HG02623 (cell line): ENCODE results near the gene ULBP1.
"Not testable (repeated sequence)": the region's sequence is repeated elsewhere in the genome, so short reads cannot be mapped to it uniquely, and the experiment has no call there.

Experiments used
- ATAC-seq: cut with Tn5 transposase; IDR thresholded peaks from one replicate; pipeline ENCODE4 v1.9.1; 2021; ENCODE audit warnings: moderate library complexity; ENCODE audit not compliant: unreplicated experiment

Gene ULBP1

DNA sequence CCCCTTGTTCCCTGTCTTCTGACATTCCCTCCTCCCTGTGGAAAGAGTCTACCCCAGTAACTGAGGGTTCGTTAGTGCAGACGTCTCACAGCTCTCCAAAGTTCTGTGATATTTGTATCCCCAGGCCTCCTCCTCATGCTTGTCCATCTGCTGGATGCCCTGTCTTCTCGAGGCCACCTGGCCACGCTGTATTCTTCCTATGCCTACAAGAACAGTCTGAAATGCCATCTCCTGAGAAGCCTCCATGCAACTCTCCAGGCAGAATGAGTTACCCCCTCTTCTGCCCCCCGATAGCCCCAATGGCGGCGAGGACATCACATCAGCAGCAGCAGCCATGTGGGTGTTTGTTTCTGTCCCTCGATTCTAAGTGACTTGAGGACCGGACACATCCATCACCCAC is 12.6 kb upstream of the ULBP1 start:
- no peak for ATAC-seq

DNA sequence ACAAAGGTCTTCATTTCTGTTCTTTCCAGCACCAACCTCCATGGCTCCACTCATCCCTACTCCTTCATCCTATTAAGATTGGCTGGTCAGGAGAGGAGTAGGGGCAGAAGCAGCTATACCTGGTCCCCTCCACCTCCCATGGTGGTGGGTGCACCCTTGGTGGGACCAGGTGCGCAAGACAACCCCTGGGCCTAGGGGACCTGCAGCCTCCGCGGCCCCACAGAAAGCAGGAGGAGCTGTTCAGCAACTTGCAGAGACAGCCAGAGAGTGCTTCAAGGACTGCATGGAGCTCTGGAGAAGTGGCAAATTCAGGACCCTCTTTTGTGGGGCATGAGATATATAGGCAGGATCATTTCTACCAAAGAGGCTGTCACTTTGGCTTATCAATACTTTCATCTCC is 12.1 kb upstream of the ULBP1 start:
- no peak for ATAC-seq

DNA sequence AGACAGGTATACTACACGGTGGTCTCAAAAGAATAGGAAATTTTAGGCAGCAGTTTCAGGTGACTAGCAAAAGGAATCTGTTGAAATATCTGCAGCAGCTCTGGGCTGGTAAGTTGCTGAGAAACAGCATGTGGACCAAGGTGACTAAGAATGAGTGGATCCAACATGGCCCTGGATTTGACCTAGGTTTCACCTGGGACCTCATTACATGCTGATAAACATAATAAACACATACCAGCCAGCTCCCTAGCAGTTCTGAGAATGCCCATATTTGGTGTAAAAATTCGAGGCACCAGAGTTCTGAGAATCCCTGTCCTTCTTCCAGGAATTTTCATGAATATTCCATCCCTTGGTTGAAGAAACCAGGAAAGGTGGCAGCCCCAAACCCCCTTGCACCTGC is 10.4 kb upstream of the ULBP1 start:
- not testable (repeated sequence) for ATAC-seq

DNA sequence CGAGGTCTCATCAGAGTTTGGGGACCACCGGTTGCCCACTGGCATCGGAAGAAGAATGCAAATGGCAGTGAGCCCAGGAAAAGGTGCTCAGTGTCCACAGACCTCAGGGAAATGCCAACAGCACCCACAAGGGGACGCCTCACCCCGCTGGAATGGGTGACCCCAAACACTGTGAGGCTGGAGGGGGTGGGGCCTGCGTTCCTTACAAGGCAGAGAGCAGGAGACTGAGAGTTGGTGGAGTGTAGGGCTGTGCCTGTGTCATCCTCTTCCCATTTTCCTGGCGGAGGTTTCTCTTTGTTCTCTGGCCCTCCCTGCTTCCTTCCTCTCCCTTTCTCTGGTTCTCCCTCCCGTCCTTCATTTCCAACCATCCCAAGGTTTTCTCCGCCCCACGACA is 9.8 kb upstream of the ULBP1 start:
- not testable (repeated sequence) for ATAC-seq

DNA sequence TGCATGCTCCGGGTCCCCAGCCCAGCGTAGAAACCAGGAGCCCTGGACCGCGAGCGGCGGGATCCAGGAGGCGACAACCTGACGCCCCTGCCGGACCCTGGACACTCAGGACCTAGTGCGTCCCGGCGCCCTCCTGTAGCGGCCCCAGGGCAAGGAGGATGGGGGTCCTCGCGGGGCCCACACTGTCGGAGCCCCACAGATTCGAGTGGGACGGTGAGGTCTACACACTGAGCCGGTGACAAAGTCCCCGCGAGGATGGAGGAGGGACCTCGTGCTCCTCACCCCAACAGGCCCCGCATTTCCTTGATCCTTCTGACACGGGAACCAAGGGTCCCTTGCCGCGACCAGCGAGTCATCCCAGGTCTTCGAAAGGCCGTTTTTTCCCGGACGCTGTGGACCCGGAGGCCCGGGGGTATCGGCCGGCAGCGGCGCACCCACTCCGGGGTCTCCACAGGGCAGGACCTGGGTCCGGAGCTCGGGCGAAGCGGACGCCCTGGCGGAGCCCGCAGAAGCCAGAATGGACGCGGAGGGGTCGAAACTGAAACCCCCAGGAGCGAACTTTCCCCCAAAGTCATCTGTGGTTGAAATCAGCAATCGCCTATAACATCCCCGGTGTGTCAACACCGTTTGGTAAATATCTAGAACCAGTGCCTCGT is 9.3 kb upstream of the ULBP1 start:
- not testable (repeated sequence) for ATAC-seq

DNA sequence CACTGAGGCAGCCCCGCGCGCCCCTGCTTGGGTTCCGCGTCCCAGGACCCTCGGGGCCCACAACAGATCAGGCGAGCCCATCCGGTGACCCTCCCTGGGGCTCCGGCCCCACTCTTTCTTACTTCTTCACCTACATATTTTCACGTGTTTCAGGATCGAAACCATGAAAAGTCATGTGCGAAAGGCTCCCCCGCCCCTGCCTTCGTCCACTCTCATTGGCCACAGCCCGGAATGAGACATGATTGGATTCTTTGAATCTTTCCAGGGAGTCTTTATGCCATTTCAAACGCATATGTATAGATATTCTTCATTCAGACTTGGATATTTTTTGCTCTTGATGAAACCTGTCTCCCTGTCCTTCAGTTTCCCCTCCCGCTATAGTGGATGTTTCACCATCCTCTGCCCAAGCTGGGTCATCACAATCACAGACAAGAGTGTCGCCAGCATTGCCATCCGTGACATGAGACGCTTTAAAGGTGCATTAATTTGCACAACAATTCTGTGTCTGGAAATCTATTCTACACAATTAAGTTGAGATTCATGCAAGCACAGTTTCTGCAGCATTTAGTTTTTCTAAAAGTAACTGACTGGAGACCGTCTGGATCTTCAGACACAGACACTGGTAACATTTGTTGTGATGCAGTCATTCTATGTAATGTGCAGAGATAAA is 8.6 kb upstream of the ULBP1 start:
- ATAC-seq: not testable (repeated sequence)

DNA sequence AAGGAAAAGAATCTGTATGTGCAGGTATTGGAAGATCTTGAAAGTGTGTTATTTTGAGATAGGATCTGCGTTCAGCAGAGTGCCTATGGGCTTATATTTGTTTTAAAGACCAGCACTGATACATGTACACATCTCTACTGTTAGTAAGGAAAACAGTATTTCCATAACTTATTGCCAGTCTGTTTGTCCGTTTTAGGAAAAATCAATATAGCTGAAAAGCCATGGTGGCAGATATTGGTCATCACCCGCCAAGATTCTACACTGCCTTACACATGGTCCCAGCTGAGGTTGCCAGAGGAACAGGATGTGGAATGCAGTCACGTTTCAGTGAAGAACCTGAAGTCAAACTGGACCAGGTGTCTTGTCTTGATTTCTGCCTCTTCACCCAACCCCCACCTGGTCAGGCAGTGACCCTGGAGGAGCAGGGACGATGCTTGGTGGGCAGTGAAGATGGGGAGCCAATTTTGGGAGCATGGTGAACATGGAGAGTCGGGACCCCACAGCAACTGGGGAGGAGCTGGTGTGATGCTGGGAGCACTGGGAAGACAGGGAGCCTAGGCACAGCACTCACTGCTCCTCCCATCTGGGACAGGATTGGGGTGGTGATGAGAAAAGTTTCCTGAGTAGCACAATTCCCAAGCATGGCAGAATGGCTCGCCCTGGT is 8.0 kb upstream of the ULBP1 start:
- not testable (repeated sequence) for ATAC-seq

DNA sequence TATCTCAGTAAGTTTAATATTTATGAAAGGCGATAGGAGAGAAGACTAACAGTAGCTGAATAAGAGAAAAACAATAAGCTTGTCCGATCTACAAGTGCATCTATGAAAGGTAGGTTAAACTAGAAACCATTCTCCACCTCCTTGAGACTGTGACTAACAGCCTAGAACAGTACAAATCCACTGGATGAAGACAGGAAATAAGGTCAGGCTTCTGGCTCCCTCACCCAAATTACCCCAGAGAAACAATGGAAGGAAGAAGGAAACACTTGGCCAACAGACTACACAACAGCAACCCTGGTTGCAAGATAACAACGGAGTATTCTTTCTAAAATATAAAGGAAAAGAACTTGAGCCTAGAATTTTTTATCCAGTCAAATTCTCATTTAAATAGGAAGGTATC is 5.6 kb upstream of the ULBP1 start:
- ATAC-seq: not testable (repeated sequence)

DNA sequence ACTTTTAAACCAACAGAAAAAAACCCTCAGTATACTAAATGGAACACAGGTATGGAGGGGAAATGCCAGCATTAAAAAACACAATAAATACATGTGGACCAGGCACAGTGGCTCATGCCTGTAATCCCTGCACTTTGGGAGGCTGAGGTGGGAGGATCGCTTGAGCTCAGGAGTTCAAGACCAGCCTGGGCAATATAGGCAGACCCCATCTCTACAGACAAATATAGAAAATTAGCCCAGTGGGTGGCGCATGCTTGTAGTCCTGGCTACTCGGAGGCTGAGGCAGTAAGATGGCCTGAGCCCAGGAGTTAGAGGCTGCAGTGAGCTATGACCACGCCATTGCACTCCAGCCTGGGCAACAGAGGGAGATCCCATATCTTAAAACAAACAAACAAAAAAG is 3.9 kb upstream of the ULBP1 start:
- ATAC-seq: not testable (repeated sequence)

DNA sequence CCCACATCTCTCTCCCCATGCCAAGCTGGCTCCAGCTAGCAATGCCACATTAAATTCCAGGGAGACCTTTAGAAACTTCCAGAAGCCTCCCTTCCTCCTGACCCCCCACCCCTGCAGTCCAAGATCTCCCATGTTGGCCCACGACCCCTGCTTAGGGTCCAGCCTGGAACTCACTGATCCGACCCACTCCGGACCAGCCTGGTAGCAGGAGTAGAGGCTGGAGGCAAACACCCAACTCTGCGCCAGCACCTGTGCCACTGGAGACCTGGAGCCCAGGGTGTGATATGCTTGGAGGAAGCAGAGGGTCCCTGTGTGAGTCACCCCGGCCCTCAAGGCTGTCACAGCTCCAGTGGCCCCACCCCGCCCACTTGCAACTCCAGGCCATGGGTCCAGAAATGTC is 3.3 kb upstream of the ULBP1 start:
- ATAC-seq: no peak

DNA sequence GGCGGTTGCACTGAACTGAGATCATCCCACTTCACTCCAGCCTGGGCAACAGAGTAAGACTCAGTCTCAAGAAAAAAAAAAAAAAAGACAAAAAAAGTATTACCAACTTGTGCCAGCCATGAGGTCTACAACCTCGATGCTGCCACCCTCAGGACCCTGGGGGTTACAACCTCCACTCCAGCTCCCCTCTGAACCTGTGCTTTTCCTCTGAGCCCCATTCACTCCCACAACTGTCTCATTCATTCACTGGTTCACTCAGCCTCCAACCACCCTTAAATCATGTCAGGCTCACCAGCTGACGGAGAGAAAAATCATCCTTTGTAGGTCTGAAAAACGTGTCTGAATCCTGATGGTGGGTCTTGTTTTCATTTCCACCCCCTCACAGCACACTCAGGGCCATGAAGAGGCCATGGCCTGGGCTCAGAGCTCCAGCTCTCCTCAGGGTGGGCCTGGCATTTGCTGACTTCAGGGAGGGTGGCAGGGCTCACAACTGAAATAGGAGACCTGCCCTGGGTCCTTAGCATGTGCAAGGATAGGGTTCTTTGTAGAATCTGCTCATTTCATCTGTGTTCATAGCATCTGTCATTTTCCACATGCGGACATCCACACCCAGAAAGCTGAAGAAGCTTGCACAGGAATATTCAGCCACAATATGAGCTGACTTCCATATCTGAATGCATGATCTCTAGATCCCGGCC is 1.9 kb upstream of the ULBP1 start:
- no peak for ATAC-seq

DNA sequence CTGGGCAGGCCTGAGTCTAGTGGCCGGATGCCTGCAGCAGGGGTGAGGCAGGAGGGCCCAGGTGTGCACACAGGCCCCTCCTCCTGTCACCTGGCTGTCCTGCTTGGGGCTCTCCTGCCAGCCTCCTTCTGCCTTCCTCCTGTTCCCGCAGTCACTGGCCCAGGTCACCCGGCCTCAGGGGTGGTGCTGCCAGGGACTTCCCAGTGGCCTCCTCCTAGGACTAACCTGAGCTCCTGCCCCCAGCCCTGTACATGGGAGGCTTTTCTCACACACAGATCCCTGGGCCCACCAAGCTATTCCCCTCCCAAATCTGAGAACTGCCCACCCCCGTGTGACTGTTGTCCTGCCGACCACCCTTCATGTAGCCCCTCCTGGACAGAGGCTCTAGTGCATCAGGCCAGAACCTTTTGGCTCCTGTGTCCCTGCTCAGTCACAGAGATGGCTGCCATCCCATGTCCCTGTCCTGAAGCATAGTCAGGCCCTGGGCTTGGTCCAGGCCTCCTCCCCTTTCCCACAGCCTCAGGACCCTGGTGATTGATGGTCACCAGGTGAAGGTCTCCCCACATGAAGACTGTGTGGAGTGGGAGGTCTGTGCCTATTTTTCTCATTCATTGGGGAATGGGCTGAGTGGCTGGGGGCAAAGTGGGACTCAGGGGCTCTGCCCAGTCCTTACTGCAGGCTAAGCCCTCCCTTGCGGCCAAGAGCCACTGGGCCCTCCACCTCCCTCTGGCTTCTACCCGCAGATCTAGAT is 1.1 kb upstream of the ULBP1 start:
- ATAC-seq: no peak

DNA sequence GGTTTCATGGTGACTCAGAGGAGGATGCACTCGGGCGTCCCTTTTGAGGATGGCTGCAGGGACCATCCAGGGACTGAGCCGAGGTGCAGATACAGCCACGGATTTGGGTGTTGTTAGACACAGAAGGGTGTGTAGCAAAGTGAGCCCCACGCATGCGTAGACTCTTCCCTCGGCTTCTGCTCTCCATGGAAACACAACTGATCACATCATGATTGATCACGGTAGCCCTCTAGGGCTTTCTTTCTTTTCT is 606 bp upstream of the ULBP1 start:
- ATAC-seq: no peak

DNA sequence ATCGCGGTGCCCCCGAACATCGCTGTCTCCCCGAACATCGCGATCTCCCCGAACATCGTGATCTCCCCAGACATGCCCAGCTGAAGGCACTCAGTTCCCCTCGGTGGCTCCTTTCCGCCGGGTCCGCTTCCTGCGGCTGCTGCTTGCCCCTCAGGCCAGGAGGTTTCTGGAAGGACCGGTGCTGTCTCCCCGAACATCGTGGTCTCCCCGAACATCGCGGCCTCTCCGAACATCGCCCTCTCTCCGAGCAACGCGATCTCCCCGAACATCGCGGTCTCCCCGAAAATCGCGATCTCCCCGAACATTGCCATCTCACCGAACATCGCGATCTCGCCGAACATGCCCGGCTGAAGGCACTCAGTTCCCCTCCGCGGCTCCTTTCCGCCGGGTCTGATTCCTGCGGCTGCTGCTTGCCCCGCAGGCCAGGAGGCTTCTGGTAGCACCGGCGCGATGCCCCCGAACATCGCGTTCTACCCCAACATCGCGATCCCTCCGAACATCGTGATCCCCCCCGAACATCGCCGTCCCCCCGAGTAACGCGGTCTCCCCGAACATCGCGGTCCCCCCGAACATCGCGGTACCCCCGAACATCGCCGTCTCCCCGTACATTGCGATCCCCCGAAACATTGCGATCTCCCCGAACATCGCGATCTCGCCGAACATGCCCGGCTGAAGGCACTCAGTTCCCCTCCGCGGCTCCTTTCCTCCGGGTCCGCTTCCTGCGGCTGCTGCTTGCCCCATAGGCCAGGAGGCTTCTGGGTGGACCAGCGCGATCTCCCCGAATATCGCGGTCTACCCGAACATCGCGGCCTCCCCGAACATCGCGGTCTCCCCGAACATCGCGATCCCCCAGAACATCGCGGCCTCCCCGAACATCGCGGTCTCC is 808 bp downstream of the ULBP1 start:
- ATAC-seq: no peak

DNA sequence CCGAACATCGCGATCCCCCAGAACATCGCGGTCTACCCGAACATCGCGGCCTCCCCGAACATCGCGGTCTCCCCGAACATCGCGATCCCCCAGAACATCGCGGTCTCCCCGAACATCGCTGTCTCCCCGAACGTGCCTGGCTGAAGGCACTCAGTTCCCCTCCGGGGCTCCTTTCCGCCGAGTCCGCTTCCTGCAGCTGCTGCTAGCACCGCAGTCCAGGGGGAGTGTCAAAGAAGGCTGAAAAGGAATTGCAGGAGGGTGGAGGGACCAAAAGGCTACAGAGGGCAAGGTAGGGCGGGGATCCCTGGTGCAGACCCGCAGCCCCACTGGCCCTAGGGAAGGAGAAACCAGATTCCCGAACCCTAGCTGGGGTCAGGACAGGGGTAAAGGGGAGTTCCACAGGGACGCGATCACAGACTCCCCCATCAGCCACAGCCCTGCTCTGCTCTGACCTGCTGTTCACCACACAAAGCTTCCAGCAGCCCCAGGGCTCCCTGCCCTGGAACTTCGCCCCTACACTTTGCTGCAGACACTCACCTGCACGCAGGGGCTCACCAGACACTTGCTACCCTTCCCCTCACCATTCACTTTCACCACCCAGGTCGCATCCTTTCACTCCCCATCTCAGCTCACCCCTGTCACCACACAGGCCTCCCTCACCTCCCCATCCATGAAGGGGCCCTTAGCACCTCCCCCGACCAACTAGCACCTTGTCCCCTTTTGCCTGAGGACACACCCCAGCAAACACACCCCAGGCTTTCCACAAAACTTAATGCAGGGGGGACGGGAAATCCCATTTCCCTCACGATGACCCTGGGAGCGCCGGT is 1.7 kb downstream of the ULBP1 start:
- ATAC-seq: no peak

DNA sequence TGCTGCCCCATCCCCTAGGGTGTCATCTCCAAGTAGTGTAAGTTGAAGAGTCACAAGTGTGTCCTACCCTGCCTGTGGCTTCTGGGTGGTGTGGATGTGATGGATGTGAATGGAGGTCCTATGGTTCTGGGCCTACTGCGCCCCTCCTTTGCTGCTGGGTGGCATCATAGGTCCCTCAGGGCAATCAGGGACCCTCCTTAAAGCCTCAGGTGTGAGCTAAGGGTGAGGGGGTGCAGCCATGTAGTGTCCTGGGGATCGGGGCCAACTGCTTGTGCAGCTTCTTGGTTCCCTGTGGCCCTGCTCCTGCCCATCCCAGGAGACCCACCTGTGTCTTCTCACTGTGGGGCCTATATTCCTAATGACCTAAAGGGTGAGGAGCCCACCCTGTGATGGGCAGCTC is 2.6 kb downstream of the ULBP1 start:
- ATAC-seq: not testable (repeated sequence)

DNA sequence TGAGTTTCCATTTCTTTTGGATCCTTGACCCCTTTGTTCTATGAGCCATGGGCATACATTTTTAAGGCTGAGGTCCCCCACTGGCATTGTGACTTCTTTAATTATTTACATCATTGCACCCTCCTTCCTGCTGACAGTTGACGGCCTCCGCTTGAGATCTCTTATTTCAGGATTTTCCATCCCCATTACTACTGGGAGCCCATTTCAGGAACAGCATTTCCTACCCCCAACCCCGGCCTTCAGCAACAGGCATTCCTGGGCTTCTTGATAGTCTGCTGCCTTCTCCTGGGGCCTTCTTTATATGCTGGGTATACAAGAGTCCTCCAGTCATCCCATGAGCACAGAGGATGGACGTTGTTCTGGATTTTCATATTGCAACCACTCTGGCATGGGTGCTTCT is 3.8 kb downstream of the ULBP1 start:
- no peak for ATAC-seq

DNA sequence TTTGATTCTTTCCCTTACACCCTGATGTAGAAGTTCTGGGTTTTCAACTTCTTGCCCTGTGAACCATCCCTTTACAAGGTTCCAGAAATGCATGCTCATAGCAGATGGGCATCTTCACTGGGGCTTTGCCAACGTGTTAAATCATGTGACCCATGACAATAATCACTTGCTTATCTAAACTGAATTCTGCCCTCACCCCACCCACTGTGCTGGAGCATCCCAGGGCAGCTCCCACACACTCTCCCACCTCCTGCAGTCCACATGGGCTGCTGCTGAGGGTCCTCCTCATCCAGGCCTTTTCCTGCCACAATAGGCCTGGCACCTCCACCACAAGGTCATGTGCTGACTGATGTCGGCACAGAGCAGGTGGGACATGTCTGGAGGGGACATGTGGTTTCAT is 4.3 kb downstream of the ULBP1 start:
- not testable (repeated sequence) for ATAC-seq

DNA sequence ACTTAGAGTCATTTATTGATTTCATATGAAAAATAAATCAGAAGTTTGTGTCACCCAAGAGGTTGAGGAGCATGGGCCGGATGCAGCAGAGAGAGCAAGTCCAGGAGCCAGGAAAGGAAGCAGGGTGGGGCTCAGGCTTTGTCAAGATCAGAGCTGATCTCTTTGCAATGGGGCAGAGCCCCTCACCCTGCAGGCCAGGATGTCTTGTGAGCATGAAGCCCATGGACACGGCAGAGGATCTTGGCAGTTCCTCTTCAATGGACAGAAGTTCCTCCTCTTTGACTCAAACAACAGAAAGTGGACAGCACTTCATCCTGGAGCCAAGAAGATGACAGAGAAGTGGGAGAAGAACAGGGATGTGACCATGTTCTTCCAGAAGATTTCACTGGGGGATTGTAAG is 5.2 kb downstream of the ULBP1 start:
- ATAC-seq: not testable (repeated sequence)
